Prostate gland (tissue), 2 donors: ENCODE data around the gene AACS. TPM values are rescaled to one million over a fixed set of nuclear protein-coding genes. Genes with fewer than 3 reads are reported as not detected.
"Not testable (repeated sequence)": the region's sequence is repeated elsewhere in the genome, so short reads cannot be mapped to it uniquely, and the experiment has no call there.

Experiments
- DNase-seq: peaks from one replicate; pipeline ENCODE4 v3.0.0-alpha.2; 2019; ENCODE audit warnings: low spot score
- H3K27ac ChIP-seq, 2 donors: fragments of 200-600 bp; sonication (generic); 2 replicates each; pipeline ENCODE4 v1.5.1; 2017 to 2019
- H3K27me3 ChIP-seq: fragments of 200-600 bp; sonication (generic); replicated peaks from 2 replicates; pipeline ENCODE4 v1.5.1; 2019; ENCODE audit not compliant: insufficient read depth
- H3K36me3 ChIP-seq, 2 donors: fragments of 200-600 bp; sonication (generic); 1 replicate in 1 of 2; 2 replicates in 1 of 2; pipeline versions ENCODE4 v1.5.1 to v1.8.1; 2017 to 2019
- H3K4me1 ChIP-seq: fragments of 200-600 bp; sonication (generic); replicated peaks from 2 replicates; pipeline ENCODE4 v1.5.1; 2019
- H3K4me3 ChIP-seq, 2 donors: fragments of 200-600 bp; sonication (generic); 2 replicates each; pipeline ENCODE4 v1.5.1; 2017 to 2019
- H3K9me3 ChIP-seq: fragments of 200-600 bp; sonication (generic); 2 replicates; pipeline ENCODE4 v1.5.1; 2017
- POLR2A ChIP-seq: fragments of 450-650 bp; IDR thresholded peaks from one replicate; pipeline ENCODE4 v1.6.1; 2016; ENCODE audit warnings: antibody characterized with exemption, mild to moderate bottlenecking
- POLR2AphosphoS5 ChIP-seq: sonication (generic); formaldehyde crosslinking; IDR thresholded peaks from one replicate; pipeline ENCODE4 v1.6.1; 2017; ENCODE audit warnings: antibody characterized with exemption
- WGBS: methylation state at CpG from one replicate; pipeline ENCODE4 v1.1.5; 2018; 5-methylcytosine and 5-hydroxymethylcytosine counted together
- intact Hi-C: fragments of 100-400 bp; cut with DNase I; formaldehyde crosslinking; loops from one replicate; pipeline ENCODE4 v1.14.2; 2022
- total RNA-seq, 2 donors: library from RNA; depleted of rRNA; stranded (reverse); fragments of >200 nt; gene quantifications; one replicate each; pipeline ENCODE4 v1.1.0, GENCODE V29; 2016
- TF ChIP-seq, protein P1 (sequence below), 4 experiments: fragments of 200-600 bp in 2 of 4; fragments of 450-650 bp in 2 of 4; sonication (generic) in 2 of 4; IDR thresholded peaks; 1 replicate in 3 of 4; 2 replicates in 1 of 4; pipeline ENCODE4 v1.5.1; 2016 to 2019; ENCODE audit warnings: antibody characterized with exemption in 4 of 4, mild to moderate bottlenecking in 2 of 4, moderate library complexity in 2 of 4

AACS gene
- total RNA-seq, 2 donors from 2014 or later: 20.4 to 21.0 TPM

DNA sequence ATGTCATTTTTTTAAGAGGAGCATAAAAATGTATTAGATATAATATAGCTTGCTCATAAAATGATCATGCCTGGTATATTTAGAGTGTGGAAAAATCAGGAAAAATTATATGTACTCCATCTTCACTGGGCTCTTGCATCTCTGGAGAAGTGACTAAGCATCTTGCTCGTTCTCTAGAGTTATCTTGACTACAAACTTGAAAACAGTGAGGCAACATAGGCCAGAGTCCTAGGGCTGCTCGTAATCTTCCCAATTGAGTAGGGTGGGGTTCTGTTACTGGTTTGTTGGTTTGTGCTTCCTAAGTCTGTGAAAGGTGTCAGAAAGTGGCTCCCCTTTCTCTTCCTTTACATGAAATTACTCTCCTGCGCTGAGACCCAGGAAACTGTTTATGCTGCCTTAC lies 46.2 kb downstream of the AACS start:
- 94% methylated on average over 3 of the region's 3 CpGs for WGBS
- H3K9me3 ChIP-seq: no peaks in the 10 kb centered on the region
- no peaks in the 10 kb centered on the region for H3K4me1 ChIP-seq
- no peaks in the 10 kb centered on the region for H3K27me3 ChIP-seq
- intact Hi-C loops: no loop called here
- H3K4me3 ChIP-seq: no peak overlapping the region
- H3K36me3 ChIP-seq: peaks cover 0 to 3% of the 10 kb centered on the region in 2 donors
- no peak overlapping the region for H3K27ac ChIP-seq
- TF ChIP-seq, protein P1, sequence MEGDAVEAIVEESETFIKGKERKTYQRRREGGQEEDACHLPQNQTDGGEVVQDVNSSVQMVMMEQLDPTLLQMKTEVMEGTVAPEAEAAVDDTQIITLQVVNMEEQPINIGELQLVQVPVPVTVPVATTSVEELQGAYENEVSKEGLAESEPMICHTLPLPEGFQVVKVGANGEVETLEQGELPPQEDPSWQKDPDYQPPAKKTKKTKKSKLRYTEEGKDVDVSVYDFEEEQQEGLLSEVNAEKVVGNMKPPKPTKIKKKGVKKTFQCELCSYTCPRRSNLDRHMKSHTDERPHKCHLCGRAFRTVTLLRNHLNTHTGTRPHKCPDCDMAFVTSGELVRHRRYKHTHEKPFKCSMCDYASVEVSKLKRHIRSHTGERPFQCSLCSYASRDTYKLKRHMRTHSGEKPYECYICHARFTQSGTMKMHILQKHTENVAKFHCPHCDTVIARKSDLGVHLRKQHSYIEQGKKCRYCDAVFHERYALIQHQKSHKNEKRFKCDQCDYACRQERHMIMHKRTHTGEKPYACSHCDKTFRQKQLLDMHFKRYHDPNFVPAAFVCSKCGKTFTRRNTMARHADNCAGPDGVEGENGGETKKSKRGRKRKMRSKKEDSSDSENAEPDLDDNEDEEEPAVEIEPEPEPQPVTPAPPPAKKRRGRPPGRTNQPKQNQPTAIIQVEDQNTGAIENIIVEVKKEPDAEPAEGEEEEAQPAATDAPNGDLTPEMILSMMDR (IDR thresholded peaks at IDR 0.05): no peak
- no peak for TF ChIP-seq POLR2AphosphoS5
- no peak for TF ChIP-seq POLR2A
- no peak for DNase-seq

DNA sequence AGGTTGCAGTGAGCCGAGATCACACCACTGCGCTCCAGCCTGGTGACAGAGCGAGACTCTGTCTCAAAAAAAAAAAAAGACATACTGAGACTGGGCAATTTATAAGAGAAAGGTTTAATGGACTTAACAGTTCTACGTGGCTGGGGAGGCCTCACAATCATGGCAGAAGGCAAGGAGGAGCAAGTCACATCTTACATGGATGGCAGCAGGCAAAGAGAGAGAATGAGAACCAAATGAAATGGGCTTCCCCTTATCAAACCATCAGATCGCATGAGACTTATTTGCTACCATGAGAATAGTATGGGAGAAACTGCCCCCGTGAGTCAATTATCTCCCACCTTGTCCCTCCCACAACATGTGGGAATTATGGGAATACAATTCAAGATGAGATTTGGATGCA lies 47.4 kb downstream of the AACS start:
- H3K27ac ChIP-seq, H3K4me3 ChIP-seq, H3K36me3 ChIP-seq, intact Hi-C loops, H3K9me3 ChIP-seq, DNase-seq, H3K4me1 ChIP-seq, H3K27me3 ChIP-seq: not testable (repeated sequence)
- WGBS: over 99% methylated on average over 6 of the region's 6 CpGs

DNA sequence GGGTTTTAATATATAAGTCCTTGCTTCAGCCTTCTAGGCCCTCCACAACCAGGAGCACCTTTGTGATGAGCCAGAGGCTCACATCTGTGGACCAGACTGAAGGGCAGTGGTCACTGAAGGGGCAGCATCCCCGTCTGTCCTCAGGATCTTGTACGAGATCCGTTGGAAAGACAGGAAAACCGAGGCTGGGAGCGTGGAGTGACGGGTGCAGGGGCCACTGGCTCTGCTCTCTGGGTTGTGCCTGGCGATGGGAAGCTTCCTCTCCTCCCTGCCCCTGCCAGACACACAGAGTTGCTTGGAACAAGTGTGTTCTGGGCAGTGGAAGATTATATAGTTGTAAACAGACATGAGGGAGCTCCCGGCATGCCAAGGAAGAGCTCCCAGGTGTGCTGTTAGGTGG lies 48.0 kb downstream of the AACS start:
- no peak overlapping the region for H3K27ac ChIP-seq
- TF ChIP-seq, protein P1 (IDR thresholded peaks at IDR 0.05): no peak
- TF ChIP-seq POLR2AphosphoS5 (no peak), POLR2A (no peak)
- no peak for DNase-seq
- intact Hi-C loops: no loop called here
- no peak overlapping the region for H3K4me3 ChIP-seq
- no peaks in the 10 kb centered on the region for H3K4me1 ChIP-seq
- no peaks in the 10 kb centered on the region for H3K9me3 ChIP-seq
- H3K27me3 ChIP-seq: no peaks in the 10 kb centered on the region
- peaks cover 0 to 3% of the 10 kb centered on the region in 2 donors for H3K36me3 ChIP-seq
- WGBS: 91% methylated on average over 8 of the region's 8 CpGs

DNA sequence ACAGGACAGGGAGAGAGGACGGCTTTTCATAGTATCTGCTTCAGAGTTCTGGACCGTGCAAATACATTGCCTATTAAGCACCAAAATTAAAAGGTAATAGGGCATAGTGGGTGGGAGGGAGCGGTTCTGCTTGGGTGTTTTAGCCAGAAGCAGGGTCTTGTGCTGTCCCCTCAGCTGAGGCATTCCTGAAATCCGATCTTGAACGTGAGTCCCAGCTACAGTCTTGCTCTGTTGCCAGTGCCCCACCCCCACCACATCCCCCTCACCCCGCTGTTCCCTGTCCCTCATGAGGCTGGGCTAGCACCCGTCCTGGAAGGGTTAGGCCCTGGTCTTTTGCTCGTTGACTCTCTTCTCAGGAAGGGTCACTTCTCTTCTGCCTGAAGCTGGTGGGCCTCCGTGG lies 48.6 kb downstream of the AACS start:
- Histone ChIP-seq H3K9me3 (no peaks in the 10 kb centered on the region), H3K4me3 (no peak overlapping the region), H3K27ac (no peak overlapping the region), H3K4me1 (no peaks in the 10 kb centered on the region), H3K27me3 (no peaks in the 10 kb centered on the region), H3K36me3 (peaks cover 3 to 4% of the 10 kb centered on the region in 2 donors)
- intact Hi-C loops: no loop called here
- TF ChIP-seq, protein P1 (IDR thresholded peaks at IDR 0.05): no peak
- TF ChIP-seq POLR2A (no peak), POLR2AphosphoS5 (no peak)
- WGBS: 85% methylated on average over 9 of the region's 9 CpGs
- no peak for DNase-seq

DNA sequence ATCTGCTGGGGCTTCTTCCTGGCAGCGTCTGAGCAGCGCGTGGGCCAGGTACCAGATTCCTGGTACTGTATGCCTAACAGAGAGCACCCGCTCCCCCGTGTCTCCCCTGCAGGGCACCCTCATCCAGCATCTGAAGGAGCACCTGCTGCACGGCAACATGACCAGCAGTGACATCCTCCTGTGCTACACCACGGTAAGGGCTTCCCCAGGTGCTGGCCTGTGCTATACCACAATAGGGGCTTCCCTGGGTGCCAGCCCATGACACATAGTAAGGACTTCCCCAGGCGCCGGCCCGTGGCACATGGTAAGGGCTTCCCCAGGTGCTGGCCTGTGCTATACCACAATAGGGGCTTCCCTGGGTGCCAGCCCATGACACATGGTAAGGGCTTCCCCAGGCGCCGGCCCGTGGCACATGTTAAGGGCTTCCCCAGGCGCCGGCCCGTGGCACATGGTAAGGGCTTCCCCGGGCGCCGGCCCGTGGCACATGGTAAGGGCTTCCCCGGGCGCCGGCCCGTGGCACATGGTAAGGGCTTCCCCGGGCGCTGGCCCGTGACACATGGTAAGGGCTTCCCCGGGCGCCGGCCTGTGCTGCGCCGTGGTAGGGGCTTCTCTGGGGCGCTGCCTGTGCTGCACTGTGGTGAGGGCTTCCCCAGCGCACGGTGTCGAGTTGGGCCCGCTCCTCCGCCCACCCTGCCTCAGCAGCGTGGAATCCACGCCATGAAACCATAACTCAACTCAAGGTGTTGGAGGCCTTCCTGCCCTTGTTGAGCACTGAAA lies 49.3 kb downstream of the AACS start:
- Histone ChIP-seq H3K4me3 (no peak overlapping the region), H3K27ac (no peak overlapping the region), H3K9me3 (no peaks in the 10 kb centered on the region), H3K4me1 (no peaks in the 10 kb centered on the region), H3K27me3 (no peaks in the 10 kb centered on the region), H3K36me3 (peaks cover 3 to 4% of the 10 kb centered on the region in 2 donors)
- WGBS: 95% methylated on average over 27 of the region's 40 CpGs
- TF ChIP-seq POLR2AphosphoS5 (no peak), POLR2A (no peak)
- TF ChIP-seq, protein P1 (IDR thresholded peaks at IDR 0.05): no peak
- intact Hi-C loops: no loop called here
- no peak for DNase-seq
